Activated naive CD4-positive, alpha-beta T cell treated with anti-CD3 and anti-CD28 coated beads for 36 hours (primary cell): Measurements from ENCODE around the gene DUSP28. TPM values are rescaled to one million over a fixed set of nuclear protein-coding genes. Genes with fewer than 3 reads are reported as not detected.
"Not testable (repeated sequence)": the region's sequence is repeated elsewhere in the genome, so short reads cannot be mapped to it uniquely, and the experiment has no call there.

ENCODE experiments used
- CTCF ChIA-PET: fragments of 350-600 bp; sonication (Branson Sonifier 250); formaldehyde crosslinking; loops from one replicate; lab custom pipeline; 2021; ENCODE audit warnings: antibody characterized with exemption; lab: Charles Lee
- DNase-seq: peaks from one replicate; pipeline ENCODE4 v3.0.0-alpha.2; 2020
- H3K27ac Mint-ChIP-seq: one replicate; pipeline ENCODE4 v1.8.0; 2021; ENCODE audit warnings: mild to moderate bottlenecking, mixed read lengths
- H3K27me3 Mint-ChIP-seq: one replicate; pipeline ENCODE4 v1.8.0; 2021; ENCODE audit warnings: low read depth, mixed read lengths
- H3K36me3 Mint-ChIP-seq: one replicate; pipeline ENCODE4 v1.8.0; 2021; ENCODE audit warnings: low read depth, mixed read lengths
- H3K4me1 Mint-ChIP-seq: one replicate; pipeline ENCODE4 v1.8.0; 2021; ENCODE audit warnings: low read depth, mixed read lengths
- H3K4me3 Mint-ChIP-seq: one replicate; pipeline ENCODE4 v1.8.0; 2021; ENCODE audit warnings: mild to moderate bottlenecking, moderate library complexity, mixed read lengths
- H3K9me3 Mint-ChIP-seq: one replicate; pipeline ENCODE4 v1.8.0; 2021; ENCODE audit warnings: mixed read lengths
- intact Hi-C: fragments of 100-400 bp; cut with micrococcal nuclease; formaldehyde crosslinking; loops from one replicate; pipeline ENCODE4 v1.15.1; 2023
- total RNA-seq, 2 experiments: library from RNA; stranded (reverse); gene quantifications; one replicate each; pipeline ENCODE4 v1.2.3, GENCODE V29; 2021

The DUSP28 gene
- total RNA-seq, 2 experiments from 2014 or later = 5.1 to 5.6 TPM

DNA sequence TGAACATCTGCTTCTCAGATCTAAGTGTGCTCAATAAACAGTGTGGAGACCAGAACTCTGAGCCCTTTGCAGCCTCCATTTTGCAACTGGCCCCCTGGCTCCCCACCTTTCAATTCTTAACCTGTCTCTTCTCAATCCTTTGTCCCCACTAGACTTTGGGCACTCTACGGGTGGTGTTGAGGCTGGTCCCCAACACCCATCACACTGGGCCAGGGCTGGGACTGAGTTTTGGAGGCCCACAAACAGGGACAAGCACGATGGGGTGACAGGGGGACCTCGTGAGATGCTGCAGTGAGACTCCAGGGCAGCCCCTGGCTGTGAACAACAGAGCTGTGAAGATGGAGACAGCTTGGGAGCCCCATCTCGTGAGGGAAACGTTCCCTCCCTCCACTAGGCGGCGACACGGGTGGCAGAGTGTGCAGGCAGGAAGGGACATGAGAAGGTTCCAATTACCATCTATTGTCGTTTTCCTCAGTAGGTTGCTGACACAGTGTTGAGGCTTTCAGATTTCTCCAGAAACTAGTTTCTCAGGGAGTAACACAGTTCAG, 3.5 kb upstream of the DUSP28 start:
- CTCF ChIA-PET = interaction anchor here (0.5 to 1.2 kb wide), 6 partner anchors 12 to 1510 kb away, joined by 3 to 6 read pairs (median 3); no protein-coding TSS in a partner anchor
- Mint-ChIP-seq H3K27me3 (no peaks in the 10 kb centered on the region), H3K36me3 (peaks cover 29% of the 10 kb centered on the region), H3K27ac (no peak overlapping the region), H3K4me3 (no peak overlapping the region), H3K9me3 (peaks cover 4% of the 10 kb centered on the region), H3K4me1 (peaks cover 40% of the 10 kb centered on the region)
- DNase-seq = peak; percentile 76
- intact Hi-C loops = no loop called here

DNA sequence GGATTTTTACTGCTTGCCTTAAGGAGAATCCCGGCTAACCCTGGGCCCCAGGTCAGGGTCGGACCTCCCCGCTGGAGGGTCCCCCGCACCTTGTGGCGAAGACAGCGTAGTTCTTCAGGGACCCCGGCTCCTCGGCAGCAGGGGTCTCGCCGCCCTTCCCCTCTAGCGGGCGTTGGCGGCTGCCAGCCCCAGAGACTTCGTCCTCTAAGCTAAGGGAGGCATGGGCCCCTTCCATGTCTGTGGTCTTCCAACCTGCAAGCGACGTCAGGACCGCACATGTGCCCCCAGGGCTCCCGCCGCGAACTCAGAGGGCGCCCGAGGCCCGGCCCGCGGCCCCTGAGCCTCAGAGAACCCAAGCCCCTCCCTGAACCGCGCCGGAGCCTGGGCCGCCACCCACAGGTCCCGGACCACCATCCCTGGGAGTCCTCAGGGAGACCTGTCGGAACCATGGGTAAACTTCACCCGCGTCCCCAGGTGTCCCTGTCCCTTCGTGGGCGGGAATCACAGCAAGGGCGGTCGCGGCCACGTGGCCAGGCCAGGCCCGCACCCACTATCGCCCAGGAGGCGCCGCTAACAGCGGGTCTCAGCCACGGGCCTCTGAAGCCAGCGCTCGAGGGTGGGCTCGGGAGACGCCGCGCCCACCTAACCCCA, 2.9 kb upstream of the DUSP28 start:
- Mint-ChIP-seq H3K9me3 (no peaks in the 10 kb centered on the region), H3K36me3 (peaks cover 24% of the 10 kb centered on the region), H3K4me1 (peaks cover 40% of the 10 kb centered on the region), H3K27ac (no peak overlapping the region), H3K4me3 (no peak overlapping the region), H3K27me3 (no peaks in the 10 kb centered on the region)
- CTCF ChIA-PET = interaction anchor here (0.5 to 1.2 kb wide), 4 partner anchors 27 to 1509 kb away, joined by 3 to 4 read pairs (median 3); no protein-coding TSS in a partner anchor
- no peak for DNase-seq
- intact Hi-C loops = no loop called here

DNA sequence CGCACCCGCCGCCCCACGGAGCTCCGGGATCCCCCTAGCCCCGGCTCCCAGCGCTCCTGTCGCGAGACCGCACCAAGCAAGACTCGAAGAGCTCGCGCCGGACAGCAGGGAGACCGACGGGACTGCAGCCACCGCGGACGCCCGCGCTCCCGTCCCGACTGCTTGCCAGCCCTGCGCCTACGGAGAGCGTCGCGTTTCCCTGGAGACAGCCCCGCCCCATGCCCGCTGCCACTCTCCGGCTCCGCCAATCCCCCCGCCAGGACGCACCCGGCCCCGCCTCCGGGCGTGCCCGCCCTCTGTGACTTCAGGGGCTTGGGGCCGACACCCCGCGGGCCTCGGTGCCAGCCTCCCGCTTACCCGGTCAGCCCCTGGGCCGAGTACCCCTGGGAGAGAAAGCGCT, 2.3 kb upstream of the DUSP28 start, which contains the start of gene ANKMY1:
Gene ANKMY1, minus strand, starts transcription at position 181 of the 400 bp plus-strand sequence. CDS start 653 bp downstream, outside the sequence.
- peaks cover 25% of the 10 kb centered on the region for H3K36me3 Mint-ChIP-seq
- intact Hi-C loops = no loop called here

DNA sequence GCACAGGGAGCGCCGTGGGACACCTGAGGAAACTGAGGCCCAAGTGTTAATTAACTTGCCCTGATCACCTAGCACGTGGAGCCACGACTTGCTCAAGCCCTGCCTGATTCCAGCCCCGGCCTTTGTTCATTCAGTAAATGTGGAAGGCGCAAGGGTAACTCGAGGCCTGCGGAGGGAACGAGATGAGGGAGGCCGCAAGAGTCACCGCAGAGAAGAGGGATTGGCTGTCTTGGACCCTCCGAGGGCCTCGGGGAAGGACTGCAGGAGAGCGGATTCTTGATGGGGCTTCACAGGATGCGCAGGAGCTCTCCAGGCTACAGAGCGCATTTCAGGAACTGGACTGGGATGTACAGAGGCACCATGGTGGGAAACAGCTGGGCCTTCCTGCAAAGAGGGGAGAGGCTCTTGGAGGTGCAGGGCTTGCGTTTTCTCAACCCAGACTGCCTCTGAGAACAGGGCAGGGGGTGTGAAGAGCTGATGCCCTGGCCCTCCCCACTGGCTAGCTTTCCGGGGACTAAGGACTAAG, 1.9 kb upstream of the DUSP28 start:
- Mint-ChIP-seq H3K4me1 (peaks cover 50% of the 10 kb centered on the region), H3K27ac (no peak overlapping the region), H3K9me3 (no peaks in the 10 kb centered on the region), H3K4me3 (peak overlapping the region; percentile 74), H3K27me3 (no peaks in the 10 kb centered on the region), H3K36me3 (peaks cover 24% of the 10 kb centered on the region)
- CTCF ChIA-PET = interaction anchor here (0.8 to 1.7 kb wide), 2 partner anchors 21 to 44 kb away, joined by 3 to 5 read pairs; no protein-coding TSS in a partner anchor
- DNase-seq = no peak
- intact Hi-C loops = no loop called here

More for the DNA sequence above, 2.3 kb upstream of the DUSP28 start, which contains the start of gene ANKMY1:
- peaks cover 46% of the 10 kb centered on the region for H3K4me1 Mint-ChIP-seq
- CTCF ChIA-PET = no interaction called here
- H3K27me3 Mint-ChIP-seq = no peaks in the 10 kb centered on the region
- peak within 1 kb of the TSS; percentile 74 for H3K4me3 Mint-ChIP-seq
- H3K9me3 Mint-ChIP-seq = no peaks in the 10 kb centered on the region
- peak within 1 kb of the TSS; percentile 74 for H3K27ac Mint-ChIP-seq
- DNase-seq = peak; percentile 73

DNA sequence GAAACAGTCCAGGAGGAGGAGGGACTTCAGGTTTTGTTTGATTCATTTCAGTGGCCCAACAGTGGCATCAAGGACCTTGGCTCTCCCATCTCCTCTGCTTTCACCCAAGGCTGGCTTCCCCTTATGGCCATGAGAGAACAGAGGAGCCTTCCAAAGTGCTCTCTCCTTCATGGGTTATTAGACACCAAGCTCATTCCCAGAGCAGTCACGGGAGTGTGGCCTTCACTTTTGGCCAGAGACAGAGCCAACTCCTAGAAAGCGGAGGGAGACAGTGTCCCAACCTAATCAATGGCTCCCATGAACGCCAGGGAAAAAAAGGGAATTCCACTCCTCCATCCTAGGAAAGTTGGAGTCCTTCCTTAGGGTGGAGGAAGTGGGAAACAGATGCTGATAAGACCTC, 871 bp upstream of the DUSP28 start:
- CTCF ChIA-PET = interaction anchor here (0.6 to 1.7 kb wide), 2 partner anchors 27 to 45 kb away, joined by 5 read pairs; partner anchors contain the start of gene CAPN10
- no peak for DNase-seq
- Mint-ChIP-seq H3K36me3 (peaks cover 32% of the 10 kb centered on the region), H3K9me3 (no peaks in the 10 kb centered on the region), H3K4me3 (peak overlapping the region; percentile 74), H3K27me3 (no peaks in the 10 kb centered on the region), H3K4me1 (peaks cover 60% of the 10 kb centered on the region), H3K27ac (peak overlapping the region; percentile 74)
- intact Hi-C loops = no loop called here

DNA sequence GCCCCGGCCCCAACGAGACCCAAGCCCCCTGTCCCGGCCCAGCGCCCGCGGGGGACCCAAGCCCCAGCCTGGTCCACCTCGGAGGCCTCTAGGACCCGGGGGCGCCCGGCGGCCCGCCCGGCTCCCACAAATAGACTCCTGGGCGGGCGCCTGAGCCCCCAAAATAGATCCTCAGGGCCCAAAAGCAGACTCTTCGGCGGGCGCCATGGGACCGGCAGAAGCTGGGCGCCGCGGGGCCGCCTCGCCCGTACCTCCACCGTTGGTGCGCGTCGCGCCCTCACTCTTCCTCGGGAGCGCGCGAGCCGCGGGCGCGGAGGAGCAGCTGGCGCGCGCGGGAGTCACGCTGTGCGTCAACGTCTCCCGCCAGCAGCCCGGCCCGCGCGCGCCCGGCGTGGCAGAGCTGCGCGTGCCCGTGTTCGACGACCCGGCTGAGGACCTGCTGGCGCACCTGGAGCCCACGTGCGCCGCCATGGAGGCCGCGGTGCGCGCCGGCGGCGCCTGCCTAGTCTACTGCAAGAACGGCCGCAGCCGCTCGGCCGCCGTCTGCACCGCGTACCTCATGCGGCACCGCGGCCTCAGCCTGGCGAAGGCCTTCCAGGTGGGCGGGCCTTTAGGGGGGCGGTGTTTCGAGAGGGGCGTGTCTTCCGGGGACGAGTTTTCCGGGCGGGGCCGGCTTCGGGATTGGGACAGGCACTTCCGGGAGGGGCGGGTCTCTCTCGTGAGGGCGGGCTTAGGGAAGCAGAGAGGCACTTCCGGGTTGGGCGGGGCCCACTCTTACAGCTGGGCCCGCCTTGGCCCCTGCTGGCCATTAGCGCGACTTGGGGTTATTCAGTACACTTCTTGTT, 545 bp downstream of the DUSP28 start:
- peak overlapping the region; percentile 94 for H3K4me3 Mint-ChIP-seq
- CTCF ChIA-PET = no interaction called here
- H3K4me1 Mint-ChIP-seq = peaks cover 69% of the 10 kb centered on the region
- H3K27me3 Mint-ChIP-seq = no peaks in the 10 kb centered on the region
- no peaks in the 10 kb centered on the region for H3K9me3 Mint-ChIP-seq
- peak overlapping the region; percentile 99 for H3K27ac Mint-ChIP-seq
- peak; percentile 100 for DNase-seq
- H3K36me3 Mint-ChIP-seq = peaks cover 37% of the 10 kb centered on the region
- intact Hi-C loops = loop anchor here (1.0 to 10.0 kb wide), 9 partner anchors 8 to 1324 kb away; partner anchors contain the start of genes ATG4B, CAPN10, GPR35 and HDLBP

DNA sequence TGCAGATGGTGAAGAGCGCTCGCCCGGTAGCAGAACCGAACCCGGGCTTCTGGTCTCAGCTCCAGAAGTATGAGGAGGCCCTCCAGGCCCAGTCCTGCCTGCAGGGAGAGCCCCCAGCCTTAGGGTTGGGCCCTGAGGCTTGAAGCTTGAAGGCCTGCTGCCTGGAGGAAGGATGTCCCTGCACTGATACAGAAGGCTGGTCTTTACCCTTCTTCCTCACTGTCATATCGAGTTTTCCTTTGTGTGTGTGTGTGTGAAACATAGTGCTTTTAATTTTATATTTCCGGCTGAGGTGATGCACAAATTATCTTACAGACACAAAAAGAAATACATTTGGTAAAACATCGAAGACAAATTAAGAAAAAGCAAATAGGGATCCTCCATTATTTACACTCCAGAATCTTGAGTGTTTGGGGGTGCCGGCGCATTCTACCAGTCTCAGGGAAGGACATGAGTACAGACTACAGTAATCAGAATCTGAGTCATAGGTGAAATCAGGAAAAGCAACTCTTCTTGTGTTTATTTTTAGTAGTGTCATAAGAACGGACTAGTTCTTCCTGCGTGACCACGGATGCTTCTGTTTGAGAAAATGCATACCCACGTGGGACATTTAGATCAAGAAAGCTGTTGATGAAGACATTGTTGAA, 1.3 kb downstream of the DUSP28 start:
- DNase-seq = peak; percentile 53
- peak overlapping the region; percentile 99 for H3K27ac Mint-ChIP-seq
- intact Hi-C loops = loop anchor here (1.0 to 10.0 kb wide), 8 partner anchors 25 to 1323 kb away; partner anchors contain the start of genes ATG4B, CAPN10, GPR35 and HDLBP
- H3K9me3 Mint-ChIP-seq = no peaks in the 10 kb centered on the region
- H3K27me3 Mint-ChIP-seq = no peaks in the 10 kb centered on the region
- H3K4me3 Mint-ChIP-seq = peak overlapping the region; percentile 94
- CTCF ChIA-PET = no interaction called here
- peaks cover 36% of the 10 kb centered on the region for H3K36me3 Mint-ChIP-seq
- H3K4me1 Mint-ChIP-seq = peaks cover 67% of the 10 kb centered on the region

DNA sequence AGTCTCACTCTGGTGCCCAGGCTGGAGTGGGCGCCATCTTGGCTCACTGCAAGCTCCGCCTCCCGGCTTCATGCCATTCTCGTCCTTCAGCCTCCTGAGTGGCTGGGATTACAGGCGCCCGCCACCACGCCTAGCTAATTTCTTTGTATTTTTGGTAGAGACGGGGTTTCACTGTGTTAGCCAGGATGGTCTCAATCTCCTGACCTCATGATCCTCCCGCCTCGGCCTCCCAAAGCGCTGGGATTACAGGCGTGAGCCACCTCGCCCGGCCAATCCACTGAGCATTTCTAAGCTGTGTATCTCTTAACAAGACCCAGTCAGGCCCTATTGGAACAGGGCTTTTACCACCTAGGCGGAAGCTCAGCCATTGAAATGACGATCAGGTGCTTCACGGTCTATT, 3.1 kb downstream of the DUSP28 start:
- intact Hi-C loops = loop anchor here (5.0 to 10.0 kb wide), 3 partner anchors 539 to 1322 kb away; partner anchors contain the start of genes ATG4B, MTERF4 and THAP4
- H3K36me3 Mint-ChIP-seq = peaks cover 33% of the 10 kb centered on the region
- CTCF ChIA-PET = interaction anchor here (0.7 to 1.8 kb wide), 3 partner anchors 23 to 59 kb away, joined by 3 to 6 read pairs (median 4); partner anchors contain the start of gene CAPN10
- not testable (repeated sequence) for H3K9me3 Mint-ChIP-seq, H3K4me3 Mint-ChIP-seq, H3K27me3 Mint-ChIP-seq, DNase-seq
- H3K27ac Mint-ChIP-seq = peak overlapping the region; percentile 99
- H3K4me1 Mint-ChIP-seq = peaks cover 60% of the 10 kb centered on the region

DNA sequence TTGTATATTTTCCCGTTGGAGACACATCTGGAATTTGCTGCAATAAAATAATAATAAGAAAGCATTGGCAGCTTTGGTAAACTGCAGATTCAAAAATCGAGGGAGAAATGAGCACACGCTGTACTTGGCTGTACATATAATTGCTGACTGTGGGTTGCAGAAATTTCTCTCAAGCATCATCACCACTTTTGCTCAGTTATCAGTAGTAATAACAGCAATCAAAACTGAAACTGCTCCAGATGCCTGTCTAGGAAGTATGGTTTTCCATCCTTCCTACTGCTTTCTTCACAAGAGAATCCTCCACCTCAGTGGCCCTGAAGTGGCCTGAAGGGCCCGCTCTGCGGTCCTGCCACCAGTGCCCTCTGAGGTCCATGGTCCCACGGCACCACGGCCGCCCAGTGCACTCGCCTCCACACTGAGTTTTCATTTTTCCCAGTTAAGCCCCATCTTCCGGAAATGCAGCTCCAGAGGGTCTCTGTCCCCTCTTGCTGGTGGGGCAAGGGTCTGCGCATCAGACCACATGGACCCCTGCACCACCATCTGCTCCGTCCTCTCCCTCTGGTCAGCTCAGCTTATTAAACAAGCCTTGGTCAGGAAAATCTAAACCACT, 3.9 kb downstream of the DUSP28 start:
- Mint-ChIP-seq H3K27ac (peak overlapping the region; percentile 99), H3K27me3 (no peaks in the 10 kb centered on the region), H3K4me3 (peak overlapping the region; percentile 92), H3K36me3 (peaks cover 29% of the 10 kb centered on the region), H3K4me1 (peaks cover 52% of the 10 kb centered on the region), H3K9me3 (no peaks in the 10 kb centered on the region)
- no peak for DNase-seq
- CTCF ChIA-PET = interaction anchor here (0.5 to 2.6 kb wide), 6 partner anchors 16 to 1124 kb away, joined by 3 to 21 read pairs (median 4); partner anchors contain the start of gene CAPN10
- intact Hi-C loops = loop anchor here (5.0 to 10.0 kb wide), 3 partner anchors 538 to 1321 kb away; partner anchors contain the start of genes ATG4B, MTERF4 and THAP4

DNA sequence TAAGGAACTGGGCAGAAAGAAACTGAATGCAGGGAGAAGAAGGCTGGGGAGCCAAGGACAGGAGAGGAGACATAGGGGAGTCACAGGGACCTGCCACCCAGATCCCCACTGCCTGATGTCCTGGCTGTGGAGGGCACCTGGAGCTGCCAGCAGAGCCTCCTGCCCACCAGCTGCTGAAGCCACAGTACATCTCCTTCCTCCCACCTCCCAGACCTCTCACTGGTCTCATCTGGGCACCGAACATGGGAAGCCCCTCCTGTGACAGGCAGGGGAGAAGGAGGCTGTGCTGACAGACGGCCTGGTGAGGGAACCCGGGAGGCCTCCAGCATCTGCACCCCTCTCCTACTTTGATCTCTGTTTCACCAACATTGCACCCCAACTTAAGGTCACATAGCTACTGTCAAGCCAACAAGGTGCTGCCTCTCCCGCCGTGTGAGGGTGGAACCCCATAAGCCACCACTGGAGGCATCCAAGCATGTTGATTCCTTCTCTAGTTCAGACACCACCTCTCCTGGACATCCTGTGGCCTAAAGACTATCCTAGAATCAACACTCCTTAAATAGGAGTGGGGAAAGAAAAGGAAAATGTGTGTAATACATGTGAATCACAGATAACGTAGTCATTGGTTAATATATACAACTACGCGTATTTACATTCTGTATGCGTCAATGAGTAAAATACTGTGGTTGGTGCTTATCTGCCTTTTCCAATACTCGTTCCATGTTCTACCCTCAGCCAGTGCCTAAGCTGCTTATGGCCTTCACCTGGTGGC, 4.6 kb downstream of the DUSP28 start:
- Mint-ChIP-seq H3K9me3 (no peaks in the 10 kb centered on the region), H3K4me1 (peaks cover 51% of the 10 kb centered on the region), H3K27me3 (no peaks in the 10 kb centered on the region), H3K4me3 (peak overlapping the region; percentile 92), H3K27ac (peak overlapping the region; percentile 99), H3K36me3 (peaks cover 26% of the 10 kb centered on the region)
- CTCF ChIA-PET = interaction anchor here (0.9 to 2.6 kb wide), 6 partner anchors 9 to 176 kb away, joined by 3 to 21 read pairs (median 4); partner anchors contain the start of gene CAPN10
- intact Hi-C loops = loop anchor here (1.0 to 10.0 kb wide), 8 partner anchors 50 to 1320 kb away; partner anchors contain the start of genes ATG4B, FARP2, GPC1 and ING5
- peak; percentile 67 for DNase-seq
